Measurements from ENCODE around the gene HOMEZ. TPM values are rescaled to one million over a fixed set of nuclear protein-coding genes. Genes with fewer than 3 reads are reported as not detected.
"Not testable (repeated sequence)": the region's sequence is repeated elsewhere in the genome, so short reads cannot be mapped to it uniquely, and the experiment has no call there.

The HOMEZ gene, protein sequence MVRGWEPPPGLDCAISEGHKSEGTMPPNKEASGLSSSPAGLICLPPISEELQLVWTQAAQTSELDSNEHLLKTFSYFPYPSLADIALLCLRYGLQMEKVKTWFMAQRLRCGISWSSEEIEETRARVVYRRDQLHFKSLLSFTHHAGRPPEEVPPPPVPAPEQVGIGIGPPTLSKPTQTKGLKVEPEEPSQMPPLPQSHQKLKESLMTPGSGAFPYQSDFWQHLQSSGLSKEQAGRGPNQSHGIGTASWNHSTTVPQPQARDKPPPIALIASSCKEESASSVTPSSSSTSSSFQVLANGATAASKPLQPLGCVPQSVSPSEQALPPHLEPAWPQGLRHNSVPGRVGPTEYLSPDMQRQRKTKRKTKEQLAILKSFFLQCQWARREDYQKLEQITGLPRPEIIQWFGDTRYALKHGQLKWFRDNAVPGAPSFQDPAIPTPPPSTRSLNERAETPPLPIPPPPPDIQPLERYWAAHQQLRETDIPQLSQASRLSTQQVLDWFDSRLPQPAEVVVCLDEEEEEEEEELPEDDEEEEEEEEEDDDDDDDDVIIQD
- 10 to 100 TPM; 11.8 to 12.6 TPM for total RNA-seq

DNA sequence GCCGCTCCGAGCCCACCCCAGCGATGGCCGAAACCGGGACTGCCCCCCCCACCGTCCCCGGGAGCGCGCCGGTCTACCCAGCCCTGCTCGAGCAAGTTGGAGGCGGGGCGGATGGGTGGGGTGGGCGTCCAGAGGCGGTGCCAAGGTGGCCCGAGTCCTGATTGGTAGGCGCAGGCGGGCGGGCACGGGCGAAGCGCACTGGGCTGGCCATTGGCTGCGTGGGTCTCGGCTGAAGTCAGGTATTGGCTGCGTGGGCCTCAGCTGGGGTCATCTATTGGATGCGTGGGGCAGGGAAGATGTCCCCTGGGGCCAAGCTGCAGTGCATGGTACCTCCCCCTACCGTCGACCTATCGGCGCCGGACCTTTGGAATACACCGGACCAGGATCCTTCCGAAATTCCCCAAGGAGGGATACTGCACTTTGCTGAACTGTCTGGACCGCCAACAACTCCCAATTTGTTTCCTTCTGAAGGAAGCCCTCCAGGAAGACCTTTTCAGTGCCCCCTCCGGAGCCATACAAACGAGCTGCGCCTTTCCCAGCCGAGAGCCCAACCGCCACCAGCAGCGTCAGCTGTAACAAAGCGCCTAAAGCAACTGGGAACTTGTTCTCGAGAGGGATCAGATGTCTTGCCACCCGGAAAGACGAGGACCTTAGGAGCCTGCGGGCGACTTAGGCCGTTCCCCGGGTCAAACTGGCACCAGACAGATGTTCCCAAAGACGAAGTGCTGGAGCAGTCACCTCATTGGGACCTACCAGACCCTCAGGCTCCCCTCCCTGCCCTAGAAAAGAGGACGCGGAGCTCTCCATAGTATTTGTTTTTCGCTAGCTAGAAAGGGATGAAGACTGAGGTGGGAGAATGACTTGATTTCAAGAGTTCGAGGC lies at the start of gene HOMEZ:
Gene HOMEZ, minus strand, starts transcription at position 113 of the 882 bp plus-strand sequence. CDS start 180 bp downstream, outside the sequence.
- Mint-ChIP-seq H3K36me3 (ENCODE audit: insufficient read depth in 2 of 2) (peaks cover 2% of the 10 kb centered on the region in 2 donors), H3K27me3 (ENCODE audit: low read depth) (no peaks in the 10 kb centered on the region), H3K4me3 (peak within 1 kb of the TSS; percentile 94 to 97), H3K4me1 (ENCODE audit: low read depth) (peaks cover 26% of the 10 kb centered on the region), H3K27ac (peak within 1 kb of the TSS; percentile 94), H3K9me3 (no peaks in the 10 kb centered on the region)
- DNase-seq (peak; percentile 99), ATAC-seq (replicated peaks in 1 of 2) (peak; percentile 98)

DNA sequence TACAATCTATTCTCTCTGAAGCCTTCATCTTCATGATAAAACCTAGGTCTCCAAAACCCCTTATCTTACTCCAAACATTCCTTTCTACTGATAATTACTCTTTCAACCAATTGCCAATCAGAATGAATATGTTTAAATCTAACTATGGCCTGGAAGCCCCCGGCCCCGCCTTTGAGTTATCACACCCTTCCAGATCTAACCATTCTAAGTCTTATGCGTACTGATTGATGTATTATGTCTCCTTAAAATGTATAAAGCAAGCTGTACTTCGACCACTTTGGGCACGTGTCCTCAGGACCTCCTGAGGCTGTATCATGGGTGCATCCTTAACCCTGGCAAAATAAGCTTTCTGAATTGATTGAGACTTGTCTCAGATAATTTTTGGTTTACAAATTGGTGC lies 49.7 kb upstream of the HOMEZ start:
- no peak overlapping the region for H3K27ac Mint-ChIP-seq
- DNase-seq (no peak), ATAC-seq (replicated peaks in 1 of 2) (no peak)
- H3K27me3 Mint-ChIP-seq (ENCODE audit: low read depth) = no peaks in the 10 kb centered on the region
- no peak overlapping the region for H3K4me3 Mint-ChIP-seq
- peaks cover 3% of the 10 kb centered on the region in 2 donors for H3K9me3 Mint-ChIP-seq
- H3K4me1 Mint-ChIP-seq (ENCODE audit: low read depth) = no peaks in the 10 kb centered on the region
- H3K36me3 Mint-ChIP-seq (ENCODE audit: insufficient read depth in 2 of 2) = peaks cover 1 to 3% of the 10 kb centered on the region in 2 donors

DNA sequence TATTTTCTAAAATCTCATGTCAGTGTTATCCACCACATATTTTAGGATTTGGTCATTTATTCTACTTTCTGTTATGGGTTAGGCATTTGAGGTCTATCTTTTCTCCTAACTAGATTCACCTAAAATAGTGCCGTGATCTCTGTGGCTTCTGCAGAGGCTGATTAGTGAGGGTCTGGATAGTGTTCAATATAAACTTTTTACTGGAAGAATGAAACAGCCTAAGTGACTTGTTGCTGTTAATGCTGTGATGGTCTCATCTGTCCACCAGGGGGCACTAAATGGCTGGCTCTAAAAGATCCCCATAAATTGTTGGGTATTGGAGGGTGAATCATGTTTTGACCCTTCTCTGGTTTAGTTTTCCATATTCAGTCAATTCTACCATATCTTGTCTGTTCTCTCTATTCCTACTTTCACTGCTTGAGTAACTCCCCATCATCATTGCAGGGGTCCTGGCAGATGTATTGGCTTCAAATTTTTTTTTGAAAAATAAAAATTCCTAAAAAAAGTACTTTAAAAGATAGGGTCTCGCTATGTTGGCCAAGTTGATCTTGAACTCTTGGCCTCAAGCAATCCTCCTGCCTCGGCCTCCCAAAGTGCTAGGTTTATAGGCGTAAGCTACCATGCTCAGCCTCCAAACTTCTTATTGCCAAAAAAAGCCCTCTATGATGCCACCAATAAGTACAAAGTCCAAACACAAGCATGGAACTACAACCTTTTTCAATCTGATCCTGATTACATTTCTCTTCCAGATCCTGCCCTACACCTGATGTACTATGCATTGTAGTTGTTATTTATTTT lies 42.2 kb upstream of the HOMEZ start:
- no peaks in the 10 kb centered on the region for H3K9me3 Mint-ChIP-seq
- peak; percentile 66 to 70 for DNase-seq
- H3K4me3 Mint-ChIP-seq = no peak overlapping the region
- H3K4me1 Mint-ChIP-seq (ENCODE audit: low read depth) = peaks cover 13% of the 10 kb centered on the region
- ATAC-seq (replicated peaks in 1 of 2) = peak; percentile 75 to 82
- H3K27ac Mint-ChIP-seq = no peak overlapping the region
- peaks cover 4% of the 10 kb centered on the region in 2 donors for H3K36me3 Mint-ChIP-seq (ENCODE audit: insufficient read depth in 2 of 2)
- H3K27me3 Mint-ChIP-seq (ENCODE audit: low read depth) = no peaks in the 10 kb centered on the region

DNA sequence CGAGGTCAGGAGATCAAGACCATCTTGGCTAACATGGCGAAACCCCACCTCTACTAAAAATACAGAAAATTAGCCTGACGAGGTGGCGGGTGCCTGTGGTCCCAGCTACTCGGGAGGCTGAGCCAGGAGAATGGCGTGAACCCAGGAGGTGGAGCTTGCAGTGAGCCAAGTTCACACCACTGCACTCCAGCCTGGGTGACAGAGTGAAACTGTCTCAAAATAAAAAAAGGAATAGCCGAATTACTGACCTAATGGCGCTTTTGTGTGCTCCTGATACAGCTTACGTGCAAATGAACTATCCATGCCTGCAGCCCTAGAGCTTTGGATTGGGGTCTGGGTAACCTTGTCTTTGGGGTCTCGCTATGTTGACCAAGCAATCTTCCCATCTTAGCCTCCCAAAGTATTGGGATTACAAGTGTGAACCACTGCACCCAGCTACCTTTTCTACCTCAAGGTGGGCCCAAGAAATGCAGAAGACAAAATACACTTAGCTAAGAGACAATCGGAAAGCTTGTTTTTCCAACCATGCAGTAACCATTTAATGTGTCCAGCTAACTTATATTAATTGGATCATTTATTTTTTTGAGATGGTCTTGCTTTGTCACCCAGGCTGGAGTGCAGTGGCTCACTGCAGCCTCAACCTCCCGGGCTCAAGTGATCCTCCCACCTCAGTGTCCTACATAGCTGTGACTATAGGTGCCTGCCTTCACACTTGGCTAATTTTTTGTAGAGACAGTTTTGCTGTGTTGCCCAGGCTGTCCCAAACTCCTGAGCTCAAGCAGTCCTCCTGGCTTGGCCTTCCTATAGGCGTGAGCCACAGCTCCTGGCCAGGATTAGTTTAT lies 40.8 kb upstream of the HOMEZ start:
- no peak overlapping the region for H3K4me3 Mint-ChIP-seq
- ATAC-seq (replicated peaks in 1 of 2) = no peak
- no peaks in the 10 kb centered on the region for H3K27me3 Mint-ChIP-seq (ENCODE audit: low read depth)
- no peak for DNase-seq
- H3K27ac Mint-ChIP-seq = no peak overlapping the region
- peaks cover 22% of the 10 kb centered on the region for H3K4me1 Mint-ChIP-seq (ENCODE audit: low read depth)
- H3K36me3 Mint-ChIP-seq (ENCODE audit: insufficient read depth in 2 of 2) = peaks cover 9 to 14% of the 10 kb centered on the region in 2 donors
- no peaks in the 10 kb centered on the region for H3K9me3 Mint-ChIP-seq

DNA sequence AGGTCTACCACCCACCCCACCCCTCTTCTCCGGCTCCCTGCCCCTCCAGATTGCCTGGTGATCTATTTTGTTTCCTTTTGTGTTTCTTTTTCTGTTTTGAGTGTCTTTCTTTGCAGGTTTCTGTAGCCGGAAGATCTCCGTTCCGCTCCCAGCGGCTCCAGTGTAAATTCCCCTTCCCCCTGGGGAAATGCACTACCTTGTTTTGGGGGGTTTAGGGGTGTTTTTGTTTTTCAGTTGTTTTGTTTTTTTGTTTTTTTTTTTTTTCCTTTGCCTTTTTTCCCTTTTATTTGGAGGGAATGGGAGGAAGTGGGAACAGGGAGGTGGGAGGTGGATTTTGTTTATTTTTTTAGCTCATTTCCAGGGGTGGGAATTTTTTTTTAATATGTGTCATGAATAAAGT lies 39.8 kb upstream of the HOMEZ start:
- Mint-ChIP-seq H3K4me1 (ENCODE audit: low read depth) (peaks cover 22% of the 10 kb centered on the region), H3K36me3 (ENCODE audit: insufficient read depth in 2 of 2) (peaks cover 9 to 14% of the 10 kb centered on the region in 2 donors)
- not testable (repeated sequence) for H3K27me3 Mint-ChIP-seq (ENCODE audit: low read depth); H3K4me3 Mint-ChIP-seq; ATAC-seq (replicated peaks in 1 of 2); H3K27ac Mint-ChIP-seq; DNase-seq; H3K9me3 Mint-ChIP-seq

DNA sequence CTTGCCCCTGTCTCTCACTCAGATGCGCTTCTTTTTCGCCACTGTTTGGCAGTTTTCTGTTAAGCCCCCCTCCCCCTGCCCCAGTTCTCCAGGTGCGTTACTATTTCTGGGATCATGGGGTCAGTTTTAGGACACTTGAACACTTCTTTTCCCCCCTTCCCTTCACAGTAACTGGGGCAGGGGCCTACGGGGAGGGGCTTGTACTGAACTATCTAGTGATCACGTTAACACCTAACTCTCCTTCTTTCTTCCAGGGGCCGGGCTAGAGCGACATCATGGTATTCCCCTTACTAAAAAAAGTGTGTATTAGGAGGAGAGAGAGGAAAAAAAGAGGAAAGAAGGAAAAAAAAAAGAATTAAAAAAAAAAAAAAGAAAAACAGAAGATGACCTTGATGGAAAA lies 39.1 kb upstream of the HOMEZ start:
- H3K27ac Mint-ChIP-seq = no peak overlapping the region
- no peaks in the 10 kb centered on the region for H3K9me3 Mint-ChIP-seq
- H3K4me1 Mint-ChIP-seq (ENCODE audit: low read depth) = peaks cover 28% of the 10 kb centered on the region

DNA sequence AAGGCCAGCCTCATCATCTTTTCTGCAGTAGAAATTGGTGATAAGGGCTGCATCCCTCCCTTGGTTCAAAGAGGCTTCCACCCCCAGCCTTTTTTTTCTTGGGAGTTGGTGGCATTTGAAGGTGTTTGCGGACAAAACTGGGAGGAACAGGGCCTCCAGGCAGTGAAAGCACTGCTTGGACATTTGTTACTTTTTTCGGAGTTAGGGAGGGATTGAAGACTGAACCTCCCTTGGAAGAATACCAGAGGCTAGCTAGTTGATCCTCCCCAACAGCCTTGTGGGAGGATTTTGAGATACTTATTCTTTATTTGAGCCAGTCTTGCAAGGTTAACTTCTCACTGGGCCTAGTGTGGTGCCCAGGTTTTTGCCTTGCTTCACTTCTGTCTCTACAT lies 38.5 kb upstream of the HOMEZ start:
- ATAC-seq (replicated peaks in 1 of 2) (no peak), DNase-seq (no peak)
- H3K36me3 Mint-ChIP-seq (ENCODE audit: insufficient read depth in 2 of 2) = peaks cover 12 to 14% of the 10 kb centered on the region in 2 donors
- H3K27me3 Mint-ChIP-seq (ENCODE audit: low read depth) = no peaks in the 10 kb centered on the region
- no peak overlapping the region for H3K4me3 Mint-ChIP-seq
- peaks cover 33% of the 10 kb centered on the region for H3K4me1 Mint-ChIP-seq (ENCODE audit: low read depth)
- no peak overlapping the region for H3K27ac Mint-ChIP-seq
- peaks cover 0 to 2% of the 10 kb centered on the region in 2 donors for H3K9me3 Mint-ChIP-seq

More for the DNA sequence above, 39.1 kb upstream of the HOMEZ start:
- Mint-ChIP-seq H3K4me3 (no peak overlapping the region), H3K27me3 (ENCODE audit: low read depth) (no peaks in the 10 kb centered on the region), H3K36me3 (ENCODE audit: insufficient read depth in 2 of 2) (peaks cover 12 to 14% of the 10 kb centered on the region in 2 donors)
- DNase-seq = no peak
- ATAC-seq (replicated peaks in 1 of 2) = no peak

DNA sequence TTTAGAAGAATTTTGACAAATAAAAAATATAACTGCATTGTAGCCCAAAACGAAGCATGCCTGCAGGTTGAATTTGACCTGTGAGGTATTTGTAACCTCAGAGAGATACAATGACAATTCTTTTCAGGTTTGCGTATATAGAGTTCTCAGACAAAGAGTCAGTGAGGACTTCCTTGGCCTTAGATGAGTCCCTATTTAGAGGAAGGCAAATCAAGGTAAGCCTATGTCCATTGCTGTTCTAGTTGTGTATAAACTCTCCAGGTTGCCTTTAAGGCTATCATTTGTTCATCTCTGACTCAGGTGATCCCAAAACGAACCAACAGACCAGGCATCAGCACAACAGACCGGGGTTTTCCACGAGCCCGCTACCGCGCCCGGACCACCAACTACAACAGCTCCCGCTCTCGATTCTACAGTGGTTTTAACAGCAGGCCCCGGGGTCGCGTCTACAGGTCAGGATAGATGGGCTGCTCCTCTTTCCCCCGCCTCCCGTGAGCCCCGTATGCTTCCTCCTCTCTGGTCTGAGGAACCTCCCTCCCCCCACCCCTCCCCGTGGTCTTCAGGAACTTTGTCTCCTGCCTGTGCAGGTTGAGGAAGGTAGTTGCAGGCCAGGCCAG lies 38.0 kb upstream of the HOMEZ start:
- DNase-seq = no peak
- H3K4me3 Mint-ChIP-seq = no peak overlapping the region

DNA sequence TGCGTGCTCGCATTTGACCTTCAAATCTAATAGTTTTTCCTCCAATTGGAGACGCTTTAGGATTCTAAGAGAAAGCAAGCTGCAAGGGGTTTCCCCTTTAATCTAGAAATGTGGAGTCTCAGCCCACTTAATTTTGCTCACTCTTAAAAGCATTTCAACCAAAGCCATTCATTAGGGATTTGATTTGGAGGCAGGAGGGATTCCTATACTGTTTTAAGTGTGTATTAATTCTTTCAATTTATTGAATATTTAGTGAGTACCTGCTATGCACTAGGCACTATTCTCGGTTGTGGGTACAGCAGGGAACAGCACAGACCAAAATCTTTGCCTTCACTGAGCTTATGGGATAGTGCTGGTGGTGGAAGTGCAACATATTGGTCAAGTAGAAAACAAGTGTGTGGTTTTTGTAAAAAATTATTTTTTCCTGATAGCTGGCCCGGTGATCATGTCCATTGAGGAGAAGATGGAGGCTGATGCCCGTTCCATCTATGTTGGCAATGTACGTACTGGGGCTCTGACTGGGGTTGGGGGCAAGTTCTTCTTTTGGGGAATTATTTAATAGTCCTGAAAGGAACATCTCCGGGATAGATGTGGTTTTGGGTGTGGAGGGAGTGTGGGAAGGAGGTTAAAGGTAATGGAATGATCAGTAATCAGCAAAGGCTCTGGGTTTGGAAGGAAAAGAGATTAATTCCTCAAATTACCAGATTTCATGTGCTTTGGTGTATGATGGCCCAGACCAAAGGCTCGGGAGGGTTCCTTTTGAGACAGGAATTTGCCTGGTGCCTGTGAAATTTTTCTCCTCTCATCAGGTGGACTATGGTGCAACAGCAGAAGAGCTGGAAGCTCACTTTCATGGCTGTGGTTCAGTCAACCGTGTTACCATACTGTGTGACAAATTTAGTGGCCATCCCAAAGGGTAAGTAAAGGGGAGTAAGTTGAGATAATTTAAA lies 36.9 kb upstream of the HOMEZ start:
- peak overlapping the region; percentile 95 for H3K27ac Mint-ChIP-seq
- H3K27me3 Mint-ChIP-seq (ENCODE audit: low read depth) = no peaks in the 10 kb centered on the region
- DNase-seq = no peak
- peaks cover 27% of the 10 kb centered on the region for H3K4me1 Mint-ChIP-seq (ENCODE audit: low read depth)
- H3K9me3 Mint-ChIP-seq = peaks cover 0 to 2% of the 10 kb centered on the region in 2 donors
- no peak for ATAC-seq (replicated peaks in 1 of 2)
- peak overlapping the region; percentile 94 to 99 for H3K4me3 Mint-ChIP-seq
- H3K36me3 Mint-ChIP-seq (ENCODE audit: insufficient read depth in 2 of 2) = peaks cover 12 to 14% of the 10 kb centered on the region in 2 donors

More for the DNA sequence above, 38.0 kb upstream of the HOMEZ start:
- ATAC-seq (replicated peaks in 1 of 2) = no peak
- Mint-ChIP-seq H3K36me3 (ENCODE audit: insufficient read depth in 2 of 2) (peaks cover 12 to 14% of the 10 kb centered on the region in 2 donors), H3K27ac (no peak overlapping the region), H3K9me3 (peaks cover 0 to 2% of the 10 kb centered on the region in 2 donors), H3K27me3 (ENCODE audit: low read depth) (no peaks in the 10 kb centered on the region), H3K4me1 (ENCODE audit: low read depth) (peaks cover 34% of the 10 kb centered on the region)

DNA sequence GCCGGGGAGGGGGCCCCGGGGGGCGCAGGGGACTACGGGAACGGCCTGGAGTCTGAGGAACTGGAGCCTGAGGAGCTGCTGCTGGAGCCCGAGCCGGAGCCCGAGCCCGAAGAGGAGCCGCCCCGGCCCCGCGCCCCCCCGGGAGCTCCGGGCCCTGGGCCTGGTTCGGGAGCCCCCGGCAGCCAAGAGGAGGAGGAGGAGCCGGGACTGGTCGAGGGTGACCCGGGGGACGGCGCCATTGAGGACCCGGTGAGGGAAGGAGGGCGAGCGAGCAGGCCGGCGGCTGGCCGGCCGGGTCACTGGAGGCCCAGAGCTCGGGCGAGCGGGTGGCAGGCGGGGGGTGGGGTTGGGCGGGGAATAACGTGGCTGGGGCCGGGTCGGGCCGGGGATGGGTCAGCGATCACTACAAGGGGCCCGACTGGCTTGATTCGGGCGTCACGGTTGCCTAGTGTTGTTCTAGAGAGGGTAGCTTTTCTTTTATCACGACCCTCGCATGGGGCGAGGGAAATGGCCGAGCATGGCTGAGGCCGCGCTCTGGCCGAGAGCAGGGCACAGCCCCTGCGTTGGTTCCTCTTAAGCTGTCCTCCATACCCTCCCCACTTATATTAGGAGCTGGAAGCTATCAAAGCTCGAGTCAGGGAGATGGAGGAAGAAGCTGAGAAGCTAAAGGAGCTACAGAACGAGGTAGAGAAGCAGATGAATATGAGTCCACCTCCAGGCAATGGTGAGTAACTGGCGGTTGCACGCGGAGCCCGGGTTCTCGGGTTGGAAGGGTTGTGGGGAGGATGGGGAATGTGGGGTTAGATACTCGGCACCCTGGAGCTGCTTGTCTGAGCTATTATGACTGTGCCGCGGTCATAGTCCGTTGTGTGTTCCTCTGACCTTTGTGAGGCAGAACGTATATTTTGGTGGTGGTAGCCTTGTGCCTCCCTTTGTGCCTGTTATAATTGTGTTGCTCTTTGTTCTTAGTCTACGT lies 35.9 kb upstream of the HOMEZ start:
- peak; percentile 35 to 36 for ATAC-seq (replicated peaks in 1 of 2)

More for the DNA sequence above, 35.9 kb upstream of the HOMEZ start:
- peaks cover 0 to 2% of the 10 kb centered on the region in 2 donors for H3K9me3 Mint-ChIP-seq
- H3K36me3 Mint-ChIP-seq (ENCODE audit: insufficient read depth in 2 of 2) = peaks cover 12 to 14% of the 10 kb centered on the region in 2 donors
- H3K27me3 Mint-ChIP-seq (ENCODE audit: low read depth) = no peaks in the 10 kb centered on the region
- peak; percentile 82 to 86 for DNase-seq
- H3K4me1 Mint-ChIP-seq (ENCODE audit: low read depth) = peaks cover 27% of the 10 kb centered on the region
- peak overlapping the region; percentile 94 to 99 for H3K4me3 Mint-ChIP-seq
- peak overlapping the region; percentile 95 for H3K27ac Mint-ChIP-seq
